Mucosa of descending colon (tissue), 3 donors: Measurements from ENCODE around the gene BLID. TPM values are rescaled to one million over a fixed set of nuclear protein-coding genes. Genes with fewer than 3 reads are reported as not detected.

Experiments
- ATAC-seq: fragments of 200-7000 bp; cut with Tn5 transposase; one replicate; pipeline ENCODE4 v1.9.1; 2020; ENCODE audit warnings: mild to moderate bottlenecking, moderate library complexity
- DNase-seq, 3 donors: peaks; one replicate each; pipeline ENCODE4 v3.0.0-alpha.2; 2020
- H3K36me3 ChIP-seq: fragments of 200-600 bp; one replicate; pipeline ENCODE4 v1.8.0; 2021; ENCODE audit warnings: low read depth, mild to moderate bottlenecking
- H3K4me1 ChIP-seq: fragments of 200-600 bp; one replicate; pipeline ENCODE4 v1.8.0; 2021; ENCODE audit warnings: low read depth, mild to moderate bottlenecking
- H3K4me3 ChIP-seq: fragments of 200-600 bp; one replicate; pipeline ENCODE4 v1.8.0; 2021; ENCODE audit warnings: mild to moderate bottlenecking
- H3K9me3 ChIP-seq: fragments of 200-600 bp; one replicate; pipeline ENCODE4 v1.8.0; 2021; ENCODE audit warnings: mild to moderate bottlenecking
- CTCF ChIP-seq: fragments of 200-600 bp; IDR thresholded peaks from one replicate; pipeline ENCODE4 v1.8.0; 2022; ENCODE audit warnings: antibody characterized with exemption, mild to moderate bottlenecking
- intact Hi-C, 2 donors: fragments of 100-400 bp; cut with DNase I in 1 of 2; cut with micrococcal nuclease in 1 of 2; formaldehyde crosslinking; loops; one replicate each; pipeline versions ENCODE4 v1.11.0 to v1.11.1; 2022; cut with DNase I, micrococcal nuclease
- long read RNA-seq, 2 donors: library from polyadenylated mRNA; unstranded; transcript quantifications; one replicate each; pipeline ENCODE4 v2.0.0, GENCODE V29; 2019 to 2021
- total RNA-seq, 3 donors: library from RNA; stranded (reverse); fragmentation: NEBNext Ultra II Directional in 2 of 3; extraction: Animal tissue kit (Norgen Biotek cat#: 25700) in 2 of 3; gene quantifications; one replicate each; pipeline versions ENCODE4 v1.2.1 to v1.2.4, GENCODE V29; 2021 to 2023
- donor health status: DM: no; HTN: no; CAD: no; lungs with moderate emphysema.
- donor health status: DM: no; HTN: no; CAD: no.
- donor health status: DM: no; HTN: yes; CAD: no.

Gene BLID
- total RNA-seq = under 1 TPM in 1 of 3 donors, not detected in 2; 0.73 TPM
- long read RNA-seq, donor 1 = 0 reads
- long read RNA-seq, donor 2 = 0 reads

DNA sequence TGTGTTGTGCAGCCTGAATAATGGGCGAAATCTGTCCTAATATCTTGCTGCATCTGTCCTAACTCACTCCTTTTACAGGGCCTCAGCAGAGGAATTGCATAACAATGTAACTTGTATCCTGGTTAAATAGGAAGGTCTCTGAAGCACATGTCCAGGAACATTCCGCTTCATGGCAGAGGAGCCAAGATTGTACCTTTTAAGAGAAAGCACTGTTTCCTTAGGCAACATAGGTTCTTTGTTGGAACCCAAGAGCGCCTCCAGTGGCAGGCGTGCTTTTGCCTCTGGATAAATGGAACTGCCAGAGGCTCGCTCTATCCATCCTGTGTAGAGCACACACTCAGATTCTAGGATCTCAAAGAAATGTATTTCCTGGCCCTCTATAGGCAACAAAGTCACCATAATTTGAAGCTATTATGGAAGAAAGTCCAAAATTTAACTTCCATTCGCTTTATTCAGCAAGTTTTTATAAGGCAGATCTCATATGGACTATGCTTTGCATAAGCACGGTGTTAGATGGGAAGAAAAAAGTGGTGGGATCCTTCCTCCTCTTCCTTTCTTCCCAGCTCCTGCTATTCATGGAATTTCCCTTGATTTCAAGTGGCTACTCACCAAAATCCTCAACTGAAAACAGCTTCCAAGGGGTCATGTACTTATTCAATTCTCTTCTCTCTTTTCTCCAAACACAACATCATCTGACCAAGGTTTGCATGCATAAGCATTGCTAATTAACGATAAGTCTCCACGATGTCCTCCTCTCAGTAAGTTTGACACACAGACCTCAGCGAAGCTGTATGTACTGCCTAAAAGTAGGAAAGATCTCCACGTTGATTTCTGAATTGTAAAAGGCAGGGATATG is at the start of gene BLID:
TSS of gene BLID (minus strand) at position 692 of the 856 bp plus-strand sequence. CDS start at position 399, 293 bp downstream.
- no peak for ATAC-seq
- intact Hi-C loops = no loop called here
- DNase-seq = peak in 2 of 3 donors; percentile 25 to 31
- Histone ChIP-seq H3K36me3 (no peaks in the 10 kb centered on the region), H3K9me3 (no peaks in the 10 kb centered on the region), H3K4me1 (no peaks in the 10 kb centered on the region), H3K4me3 (no peak within 1 kb of the TSS)
- no peak for TF ChIP-seq CTCF

DNA sequence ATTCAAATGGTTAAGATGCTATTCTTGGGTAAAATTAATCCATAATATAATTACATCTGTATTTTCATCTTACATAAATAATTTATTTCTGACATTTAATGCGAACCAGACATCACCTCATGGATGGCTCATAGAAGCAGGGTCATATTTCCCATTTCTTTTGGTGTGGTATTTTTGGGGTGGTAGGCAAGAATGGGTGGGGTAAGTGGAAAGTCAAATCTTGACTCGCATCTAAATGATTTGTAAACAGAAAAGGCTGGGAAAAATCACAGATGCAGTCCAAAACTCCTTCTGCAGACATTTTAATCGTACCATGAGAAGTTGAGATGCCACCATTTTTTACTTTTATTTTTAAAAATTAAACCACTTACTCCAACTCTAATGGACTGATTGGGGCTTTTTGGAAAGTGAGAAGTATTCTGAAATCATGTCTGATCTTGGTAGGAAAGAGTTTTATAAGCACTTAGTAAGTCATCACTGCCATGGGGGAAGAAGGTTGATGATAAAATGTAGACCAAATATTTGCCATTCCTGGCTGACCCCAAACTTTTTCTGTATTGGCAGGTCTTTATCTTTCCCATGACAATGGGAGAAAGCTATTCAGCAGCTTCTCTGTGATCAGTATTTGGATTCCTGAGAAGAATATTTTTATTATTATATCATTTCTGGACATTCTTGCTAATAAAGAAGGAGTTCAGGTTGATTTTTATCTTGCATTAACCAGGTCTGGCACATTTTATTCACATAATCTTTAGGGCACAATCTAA is 47.2 kb upstream of the BLID start:
- H3K4me3 ChIP-seq = no peak overlapping the region
- H3K9me3 ChIP-seq = no peaks in the 10 kb centered on the region
- ATAC-seq = no peak
- no peaks in the 10 kb centered on the region for H3K36me3 ChIP-seq
- TF ChIP-seq CTCF = no peak
- no peak for DNase-seq
- intact Hi-C loops = no loop called here
- no peaks in the 10 kb centered on the region for H3K4me1 ChIP-seq

GRCh38 chr11:122162095-122162494 is 46.1 kb upstream of the BLID start:
- Histone ChIP-seq H3K36me3 (no peaks in the 10 kb centered on the region), H3K9me3 (no peaks in the 10 kb centered on the region), H3K4me3 (no peak overlapping the region), H3K4me1 (no peaks in the 10 kb centered on the region)
- intact Hi-C loops = no loop called here
- ATAC-seq (no peak), DNase-seq (no peak)
- no peak for TF ChIP-seq CTCF

DNA sequence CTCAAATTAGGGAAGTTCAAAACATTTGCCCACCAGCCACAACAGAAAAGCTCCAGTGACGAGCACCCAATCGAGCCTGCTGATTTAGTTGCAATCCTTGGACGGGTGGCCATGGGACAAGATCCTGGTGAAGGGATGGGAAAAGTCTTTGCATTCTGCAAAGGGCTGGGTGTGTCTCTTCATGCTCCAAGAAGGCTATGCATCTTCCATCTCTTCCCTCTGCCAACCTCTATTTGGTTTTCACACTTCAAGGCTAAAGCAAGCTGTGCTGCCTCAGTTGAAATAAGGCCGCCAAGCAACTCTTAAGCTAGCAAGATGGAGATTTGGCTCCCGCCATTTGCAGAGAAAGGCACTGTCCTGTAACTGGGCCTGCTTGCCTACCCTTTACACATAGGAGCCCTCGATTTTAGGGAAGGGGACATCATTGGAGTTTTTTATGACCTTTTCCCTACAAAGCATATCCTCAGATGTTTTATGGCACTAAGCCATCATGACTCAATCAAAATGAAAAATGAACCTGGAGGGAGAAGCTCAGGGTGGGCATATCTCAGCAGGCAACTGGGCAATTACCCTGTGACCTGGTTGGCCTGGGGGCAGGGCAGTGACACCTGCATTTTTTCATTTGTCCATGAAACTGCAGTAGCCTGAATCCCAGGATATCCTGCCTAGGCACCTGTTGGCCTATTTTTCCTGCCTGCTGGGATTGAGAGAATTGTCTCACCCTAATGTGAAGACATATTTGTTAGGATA is 45.0 kb upstream of the BLID start:
- no peaks in the 10 kb centered on the region for H3K36me3 ChIP-seq
- TF ChIP-seq CTCF = no peak
- intact Hi-C loops = no loop called here
- DNase-seq = no peak
- ATAC-seq = no peak
- H3K9me3 ChIP-seq = no peaks in the 10 kb centered on the region
- H3K4me3 ChIP-seq = no peak overlapping the region
- no peaks in the 10 kb centered on the region for H3K4me1 ChIP-seq

- no peak overlapping the region for H3K4me3 ChIP-seq
- no peaks in the 10 kb centered on the region for H3K36me3 ChIP-seq
- no peaks in the 10 kb centered on the region for H3K4me1 ChIP-seq
- H3K9me3 ChIP-seq = no peaks in the 10 kb centered on the region
- no peak for DNase-seq
- intact Hi-C loops = no loop called here
- ATAC-seq = no peak
- TF ChIP-seq CTCF = no peak
These were observed 43.8 kb upstream of the BLID start for GRCh38 chr11:122159861-122160260.
